Stimulated activated CD4-positive, alpha-beta T cell treated with anti-CD3 and anti-CD28 coated beads, Interleukin-4, amount 100 ng/mL, for 24 hours (primary cell): ENCODE data around the gene ACSM6.

Source experiments
- DNase-seq: peaks from one replicate; pipeline ENCODE4 v3.0.0-alpha.2; 2020

The ACSM6 gene

DNA sequence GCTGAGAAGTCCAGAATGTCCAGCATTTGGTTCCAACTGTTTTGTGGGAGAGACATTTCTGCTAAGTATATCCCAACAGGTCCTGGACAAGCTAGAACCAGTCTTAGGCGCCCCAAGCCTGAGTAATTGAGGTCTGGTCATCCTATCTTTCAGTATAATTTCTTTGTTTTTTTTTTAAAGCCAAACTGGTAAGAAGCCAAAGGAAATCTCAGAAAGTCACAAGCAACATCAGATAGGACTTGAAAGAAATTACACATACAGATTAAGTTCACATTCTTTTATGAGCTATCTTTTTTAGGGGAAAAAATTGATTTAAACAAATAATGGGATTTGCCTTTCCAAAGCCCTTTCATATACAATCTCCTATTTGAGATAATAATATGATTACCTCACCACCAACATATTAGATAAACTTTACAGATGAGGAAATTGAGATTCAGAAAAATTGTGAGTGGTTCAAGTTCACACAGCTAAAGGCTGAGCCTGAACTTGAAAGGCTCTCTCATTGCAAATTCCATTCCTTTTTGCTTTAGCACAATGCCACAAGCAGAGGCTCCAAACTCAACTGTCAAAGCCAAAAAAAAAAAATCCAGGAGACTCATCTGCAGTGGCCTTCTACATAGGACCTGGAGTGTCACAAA is 81.8 kb downstream of the ACSM6 start:
- DNase-seq = no peak

DNA sequence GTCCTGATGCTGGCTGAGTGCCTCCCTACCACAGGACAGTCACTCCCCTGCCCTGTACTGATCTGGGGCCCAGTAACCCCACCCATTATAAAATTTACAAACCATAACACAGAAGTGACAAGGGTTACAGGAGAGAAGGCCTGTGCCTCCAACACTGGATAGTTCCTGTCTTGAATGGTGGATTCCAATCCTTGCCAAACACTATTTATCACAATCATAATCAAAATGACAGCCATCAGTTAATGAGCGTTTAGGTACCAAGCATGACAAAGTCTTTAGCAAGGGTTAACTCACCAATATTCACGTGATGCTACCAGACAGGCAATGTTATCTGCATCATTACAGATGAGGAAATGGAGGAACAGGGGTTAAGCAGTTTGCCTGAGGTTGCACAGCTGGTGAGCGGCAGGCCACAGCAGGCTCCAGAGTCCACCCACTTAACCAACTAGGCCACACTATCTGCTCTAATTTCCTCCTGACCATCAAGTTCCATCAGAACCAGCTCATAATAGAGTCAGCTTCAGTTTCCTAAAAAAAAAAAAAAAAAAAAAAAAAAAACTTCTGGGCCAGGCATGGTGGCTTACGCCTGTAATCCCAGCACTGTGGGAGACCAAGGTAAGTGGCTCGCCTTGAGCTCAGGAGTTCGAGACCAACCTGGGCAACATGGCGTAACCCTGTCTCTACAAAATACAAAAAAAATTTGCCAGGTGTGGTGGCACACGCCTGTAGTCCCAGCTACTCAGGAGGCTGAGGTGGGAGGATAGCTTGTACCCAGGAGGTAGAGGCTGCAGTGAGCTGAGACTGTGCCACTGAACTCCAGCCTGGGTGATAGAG is 82.5 kb downstream of the ACSM6 start:
- DNase-seq = no peak

DNA sequence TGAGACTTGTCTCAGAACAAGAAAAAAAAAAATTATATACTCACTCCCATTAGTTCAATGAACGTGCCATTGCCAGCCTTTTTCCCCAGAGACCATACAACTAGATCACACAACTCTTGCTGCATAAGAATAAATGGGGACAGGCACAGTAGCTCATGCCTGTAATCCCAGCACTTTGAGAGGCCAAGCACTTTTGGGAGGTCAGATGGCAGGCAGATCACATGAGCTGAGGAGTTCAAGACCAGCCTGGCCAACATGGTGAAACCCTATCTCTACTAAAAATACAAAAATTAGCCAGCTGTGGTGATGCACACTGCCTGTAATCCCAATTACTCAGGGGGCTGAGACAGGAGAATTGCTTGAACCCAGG is 83.1 kb downstream of the ACSM6 start:
- no peak for DNase-seq

DNA sequence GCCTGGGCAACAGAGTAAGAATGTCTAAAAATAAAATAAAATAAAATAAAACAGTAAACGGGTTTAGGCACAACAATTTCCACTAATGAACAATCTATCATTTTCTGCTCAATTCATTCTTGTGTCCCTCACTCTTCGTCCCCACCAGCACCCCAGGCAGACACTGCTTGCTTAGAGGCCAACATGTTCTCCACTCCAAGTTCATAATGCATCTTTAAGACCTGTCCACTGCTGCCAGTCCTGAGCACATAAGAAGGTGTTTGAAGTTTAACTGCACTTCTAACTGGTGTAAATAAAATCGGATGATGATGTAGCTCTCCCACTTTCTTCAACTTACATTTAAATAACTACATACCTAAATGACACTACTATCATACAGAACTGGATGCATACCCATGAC is 83.6 kb downstream of the ACSM6 start:
- no peak for DNase-seq
